Bronchial epithelial cell (primary cell): ENCODE measurements around the gene ARHGAP28. TPM values are rescaled to one million over a fixed set of nuclear protein-coding genes. Genes with fewer than 3 reads are reported as not detected.
A peak's percentile ranks its signal among the peaks of the same experiment; 100 is the strongest.

Experiments
- DNase-seq: peaks from one replicate; pipeline ENCODE4 v3.0.0-alpha.2; 2010; ENCODE audit warnings: low read depth
- FAIRE-seq: peaks from 2 replicates; lab custom pipeline; 2011; peaks lifted over from hg19 to GRCh38; lab: Jason Lieb, UNC
- H3K27me3 ChIP-seq: 2 replicates; pipeline ENCODE4 v1.5.1; 2011; ENCODE audit warnings: low read length; ENCODE audit not compliant: control insufficient read depth, insufficient read depth
- H3K36me3 ChIP-seq: 2 replicates; pipeline ENCODE4 v1.5.1; 2011; ENCODE audit warnings: low read length; ENCODE audit not compliant: control insufficient read depth, insufficient read depth
- H3K4me3 ChIP-seq: 2 replicates; pipeline ENCODE4 v1.5.1; 2011; ENCODE audit warnings: mild to moderate bottlenecking, low read depth, low read length, control low read depth
- CTCF ChIP-seq: IDR thresholded peaks from 2 replicates; pipeline ENCODE4 v1.5.1; 2011; ENCODE audit warnings: mild to moderate bottlenecking, moderate library complexity, low read length, control low read depth, inconsistent platforms; ENCODE audit not compliant: insufficient read depth, severe bottlenecking
- total RNA-seq: library from RNA; depleted of rRNA; stranded (reverse); fragments of >200 nt; gene quantifications from 2 replicates; pipeline ENCODE4 v1.2.1, GENCODE V29; 2014

Gene ARHGAP28
- total RNA-seq, 1 donor from 2014 or later = 0.26 TPM

DNA sequence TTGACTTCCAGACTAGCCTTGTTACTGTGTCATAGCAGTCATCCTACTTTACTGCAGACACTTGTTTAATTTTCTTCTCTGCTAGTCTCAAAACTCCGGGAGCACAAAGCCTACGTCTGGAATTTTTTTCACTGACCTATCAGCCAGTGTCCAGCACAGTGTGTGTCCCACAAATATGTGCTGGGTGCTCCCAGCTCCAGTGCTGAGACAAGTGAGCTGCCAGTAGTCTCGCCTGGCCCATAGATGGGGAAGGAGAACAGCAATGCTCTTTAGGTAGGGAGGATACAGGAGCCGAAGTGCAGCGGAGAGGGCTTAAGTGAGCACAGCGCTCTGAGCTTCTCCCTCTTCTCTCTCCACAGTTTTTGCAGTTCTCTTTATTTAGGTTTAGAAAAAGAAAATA is 34.0 kb downstream of the ARHGAP28 start:
- FAIRE-seq = no peak
- Histone ChIP-seq H3K27me3 (no peaks in the 10 kb centered on the region), H3K4me3 (no peak overlapping the region), H3K36me3 (no peaks in the 10 kb centered on the region)
- no peak for TF ChIP-seq CTCF
- DNase-seq = no peak

- no peak for FAIRE-seq
Measured at GRCh38 chr18:6764382-6764781, 34.9 kb downstream of the ARHGAP28 start.

DNA sequence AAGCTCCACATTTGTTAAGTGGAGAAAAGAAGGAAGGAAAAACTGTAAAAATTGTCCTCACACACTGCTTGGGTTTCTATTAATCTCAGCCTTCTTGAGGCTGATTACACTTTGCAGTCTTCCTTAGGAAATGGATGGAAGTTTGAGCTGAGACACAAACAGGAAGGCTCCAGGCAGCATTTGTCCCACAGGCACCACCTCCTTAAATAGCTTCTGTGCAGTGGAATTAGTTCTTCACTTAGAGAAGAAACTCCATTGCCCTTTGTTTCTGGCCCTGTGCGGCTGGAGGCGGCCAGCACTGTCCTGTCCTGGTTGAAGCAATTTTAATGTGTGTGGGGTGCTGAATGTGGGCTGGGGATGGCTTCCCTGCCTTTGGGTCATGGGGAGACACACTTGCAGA is 44.3 kb downstream of the ARHGAP28 start:
- FAIRE-seq (no peak), DNase-seq (no peak)
- TF ChIP-seq CTCF = no peak
- H3K27me3 ChIP-seq = no peaks in the 10 kb centered on the region
- H3K4me3 ChIP-seq = no peak overlapping the region
- H3K36me3 ChIP-seq = no peaks in the 10 kb centered on the region

More at GRCh38 chr18:6764382-6764781, 34.9 kb downstream of the ARHGAP28 start:
- Histone ChIP-seq H3K4me3 (no peak overlapping the region), H3K27me3 (no peaks in the 10 kb centered on the region), H3K36me3 (no peaks in the 10 kb centered on the region)
- DNase-seq = no peak
- no peak for TF ChIP-seq CTCF

- no peak for DNase-seq
- no peaks in the 10 kb centered on the region for H3K36me3 ChIP-seq
- TF ChIP-seq CTCF = no peak
- no peak for FAIRE-seq
- H3K27me3 ChIP-seq = no peaks in the 10 kb centered on the region
- H3K4me3 ChIP-seq = no peak overlapping the region
Measured at GRCh38 chr18:6775237-6775636, 45.7 kb downstream of the ARHGAP28 start.

DNA sequence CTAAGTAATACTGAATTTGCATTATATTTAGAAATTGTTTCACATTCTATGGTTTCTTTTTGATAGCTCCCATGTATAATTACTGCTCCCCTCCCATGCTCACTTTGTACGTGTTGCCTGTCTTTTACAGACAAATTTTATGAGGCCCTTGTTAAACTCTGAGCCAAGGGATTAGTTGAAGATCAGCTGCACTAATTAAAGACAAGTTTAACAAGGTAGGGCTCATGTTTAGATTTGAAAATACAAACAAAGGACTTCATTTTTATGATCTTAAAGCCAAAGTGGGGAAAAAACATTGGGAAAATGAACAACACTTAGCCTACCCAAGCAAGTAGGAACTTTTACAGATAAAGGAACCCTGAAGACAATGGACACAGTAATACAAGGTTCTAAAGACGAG is 46.2 kb downstream of the ARHGAP28 start:
- DNase-seq = no peak
- no peak for FAIRE-seq
- H3K4me3 ChIP-seq = no peak overlapping the region
- no peak for TF ChIP-seq CTCF
- no peaks in the 10 kb centered on the region for H3K36me3 ChIP-seq
- no peaks in the 10 kb centered on the region for H3K27me3 ChIP-seq

GRCh38 chr18:6776188-6776587 is 46.7 kb downstream of the ARHGAP28 start:
- H3K4me3 ChIP-seq = no peak overlapping the region
- FAIRE-seq = peak; percentile 18
- H3K36me3 ChIP-seq = no peaks in the 10 kb centered on the region
- DNase-seq = no peak
- no peaks in the 10 kb centered on the region for H3K27me3 ChIP-seq
- TF ChIP-seq CTCF = no peak
